Thymus (tissue), 11 donors: ENCODE measurements around the gene C9orf50. TPM values are rescaled to one million over a fixed set of nuclear protein-coding genes. Genes with fewer than 3 reads are reported as not detected.
A peak's percentile ranks its signal among the peaks of the same experiment; 100 is the strongest.
"Not testable (repeated sequence)": the region's sequence is repeated elsewhere in the genome, so short reads cannot be mapped to it uniquely, and the experiment has no call there.

Source experiments
- DNase-seq, 9 donors: peaks; one replicate each; pipeline ENCODE4 v3.0.0-alpha.2; 2013; ENCODE audit warnings: low spot score in 9 of 9, low read depth in 6 of 9, missing footprints in 1 of 9
- H3K27ac ChIP-seq, 2 donors: one replicate each; pipeline ENCODE4 v1.5.1; 2013; ENCODE audit warnings: control low read depth in 1 of 2, low read depth in 1 of 2, low read length in 1 of 2, mild to moderate bottlenecking in 1 of 2, moderate library complexity in 1 of 2
- H3K27me3 ChIP-seq, 2 donors: one replicate each; pipeline ENCODE4 v1.5.1; 2013; ENCODE audit warnings: low read length in 1 of 2; ENCODE audit not compliant: control insufficient read depth in 2 of 2, insufficient read depth in 1 of 2
- H3K36me3 ChIP-seq, 2 donors: one replicate each; pipeline ENCODE4 v1.5.1; 2013; ENCODE audit warnings: low read length in 1 of 2, mild to moderate bottlenecking in 1 of 2, moderate library complexity in 1 of 2; ENCODE audit not compliant: control insufficient read depth in 2 of 2, insufficient read depth in 2 of 2
- H3K4me1 ChIP-seq, 2 donors: one replicate each; pipeline ENCODE4 v1.5.1; 2013; ENCODE audit warnings: low read length in 2 of 2; ENCODE audit not compliant: control insufficient read depth in 2 of 2, insufficient read depth in 2 of 2
- H3K4me3 ChIP-seq, 2 donors: one replicate each; pipeline ENCODE4 v1.5.1; 2013; ENCODE audit warnings: low read length in 2 of 2, control low read depth in 1 of 2, mild to moderate bottlenecking in 1 of 2
- H3K9me3 ChIP-seq, 2 donors: one replicate each; pipeline ENCODE4 v1.5.1; 2013; ENCODE audit warnings: low read length in 1 of 2, mild to moderate bottlenecking in 1 of 2; ENCODE audit not compliant: control insufficient read depth in 2 of 2, insufficient read depth in 1 of 2
- WGBS: extraction: QIAGEN DNeasy Blood & Tissue Kit; methylation state at CpG from one replicate; pipeline ENCODE4 v1.1.7; 2013; 5-methylcytosine and 5-hydroxymethylcytosine counted together
- polyA plus RNA-seq: library from polyadenylated mRNA; stranded (reverse); fragments of 200-250 nt; gene quantifications from one replicate; pipeline ENCODE4 v1.2.3, GENCODE V29; 2013
- total RNA-seq: library from RNA; stranded (reverse); fragments of 120-200 nt; gene quantifications from one replicate; pipeline ENCODE4 v1.2.4, GENCODE V29; 2013
- donor health status: healthy.

The C9orf50 gene
- total and polyA plus RNA-seq, 2 donors: 0.05 to 0.23 TPM

DNA sequence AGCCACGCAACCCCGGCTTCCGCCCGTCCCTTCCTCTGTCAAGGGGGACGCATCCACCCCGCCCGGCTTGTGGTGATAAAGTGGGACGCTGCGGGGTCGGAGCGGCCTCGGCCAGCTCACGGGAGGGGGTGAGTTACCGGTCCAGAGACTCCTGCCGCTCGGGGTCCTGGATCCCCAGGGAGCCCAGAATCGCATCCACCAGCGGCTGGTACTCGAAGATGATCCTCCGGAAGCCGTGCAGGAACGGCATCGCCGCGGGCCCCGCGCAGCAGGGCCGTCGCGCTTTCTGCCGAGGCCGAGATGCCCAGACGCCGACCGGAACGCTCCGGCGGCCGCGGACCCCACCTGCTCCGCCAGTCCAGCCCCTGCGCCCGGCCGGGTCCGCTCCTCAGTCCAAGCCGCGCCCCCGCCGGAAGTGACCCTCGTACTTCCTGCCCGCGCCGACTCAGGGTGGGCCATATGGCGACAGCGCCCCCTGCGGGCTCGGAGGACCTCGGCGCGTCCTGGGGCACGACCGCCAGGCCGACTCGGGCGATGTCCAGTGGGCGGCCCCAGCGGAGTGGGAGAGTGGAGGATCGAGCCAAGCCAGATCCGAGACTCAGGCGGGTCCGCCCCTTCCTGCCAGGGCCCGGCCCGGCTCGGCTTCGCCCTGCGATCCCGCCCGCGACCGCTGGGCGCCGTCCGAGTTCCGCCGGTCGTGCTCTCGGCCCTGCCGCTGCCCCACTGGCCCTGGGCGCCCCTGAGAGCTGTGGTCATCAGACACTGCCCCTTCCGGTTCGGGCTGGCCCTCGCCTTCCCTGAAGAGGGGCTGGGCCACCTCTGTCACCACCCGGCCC is 21.1 kb upstream of the C9orf50 start, which contains the start of gene ASB6:
TSS of gene ASB6 (minus strand) at position 402 of the 836 bp plus-strand sequence. CDS start at position 250, 152 bp downstream.
- Histone ChIP-seq H3K27me3 (peaks cover 0 to 5% of the 10 kb centered on the region in 2 donors), H3K4me3 (peak within 1 kb of the TSS; percentile 76 to 95), H3K36me3 (peaks cover 26 to 31% of the 10 kb centered on the region in 2 donors), H3K4me1 (peaks cover 13 to 20% of the 10 kb centered on the region in 2 donors), H3K27ac (peak within 1 kb of the TSS; percentile 37 to 66), H3K9me3 (peaks cover 0 to 4% of the 10 kb centered on the region in 2 donors)
- peak in 8 of 9 donors; percentile 69 to 92 (median 82) for DNase-seq
- WGBS: under 1% methylated on average over 93 of the region's 93 CpGs

- Histone ChIP-seq H3K27me3 (peaks cover 0 to 2% of the 10 kb centered on the region in 2 donors), H3K9me3 (no peaks in the 10 kb centered on the region), H3K4me1 (peaks cover 13 to 22% of the 10 kb centered on the region in 2 donors), H3K27ac (peak overlapping the region in 1 of 2 donors; percentile 53), H3K36me3 (peaks cover 31 to 38% of the 10 kb centered on the region in 2 donors), H3K4me3 (peak overlapping the region; percentile 76 to 95)
- 23% methylated on average over 44 of the region's 44 CpGs for WGBS
- no peak for DNase-seq
Measured at GRCh38 chr9:129640871-129641749, 20.2 kb upstream of the C9orf50 start.

DNA sequence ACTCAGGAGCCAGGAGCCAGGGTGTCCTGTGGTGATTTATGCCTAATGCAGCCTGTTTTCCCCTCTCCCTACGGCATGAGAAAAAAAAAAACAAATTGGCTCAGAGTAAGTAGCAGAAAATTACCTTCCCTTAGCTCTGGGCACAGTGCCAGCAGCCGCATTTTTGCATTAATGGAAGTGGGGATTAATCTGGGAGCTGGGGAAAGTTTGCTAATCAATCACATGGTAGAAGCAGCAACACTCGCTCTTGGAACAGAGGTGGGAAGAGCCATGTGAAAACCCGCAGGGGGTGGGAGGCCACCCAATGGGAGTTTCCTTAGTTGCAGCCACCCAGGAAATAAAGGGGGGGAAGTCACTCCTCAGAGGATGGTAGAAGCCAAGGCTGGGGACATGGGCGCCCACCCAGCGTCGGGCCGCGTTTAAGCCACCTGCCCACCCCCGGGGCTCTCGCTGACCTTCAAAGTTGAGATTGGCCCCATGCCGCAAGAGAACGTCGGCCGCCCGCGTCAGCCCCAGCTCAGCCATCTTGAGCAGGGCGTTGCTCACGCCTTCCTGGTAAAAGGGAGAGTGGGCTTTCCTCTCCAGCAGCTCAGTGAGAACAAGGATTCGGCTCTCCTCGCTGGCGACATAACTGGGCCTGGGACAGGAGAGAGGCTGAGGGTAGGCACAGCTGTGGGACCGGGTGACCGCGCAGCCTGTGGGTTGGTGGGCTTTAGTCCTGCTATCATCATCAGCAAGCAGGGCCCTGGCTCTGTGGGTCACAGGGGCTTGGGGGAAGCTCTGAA is 19.4 kb upstream of the C9orf50 start:
- peaks cover 13 to 22% of the 10 kb centered on the region in 2 donors for H3K4me1 ChIP-seq
- peaks cover 0 to 2% of the 10 kb centered on the region in 2 donors for H3K27me3 ChIP-seq
- WGBS: 93% methylated on average over 25 of the region's 25 CpGs
- no peak overlapping the region for H3K27ac ChIP-seq
- peaks cover 38 to 45% of the 10 kb centered on the region in 2 donors for H3K36me3 ChIP-seq
- H3K9me3 ChIP-seq: no peaks in the 10 kb centered on the region
- no peak overlapping the region for H3K4me3 ChIP-seq
- no peak for DNase-seq

- Histone ChIP-seq H3K9me3 (no peaks in the 10 kb centered on the region), H3K27ac (no peak overlapping the region), H3K4me1 (peaks cover 13 to 22% of the 10 kb centered on the region in 2 donors), H3K4me3 (no peak overlapping the region), H3K36me3 (peaks cover 43 to 50% of the 10 kb centered on the region in 2 donors), H3K27me3 (no peaks in the 10 kb centered on the region)
- WGBS: 96% methylated on average over 12 of the region's 12 CpGs
- no peak for DNase-seq
Measured at GRCh38 chr9:129639756-129640085, 18.8 kb upstream of the C9orf50 start.

DNA sequence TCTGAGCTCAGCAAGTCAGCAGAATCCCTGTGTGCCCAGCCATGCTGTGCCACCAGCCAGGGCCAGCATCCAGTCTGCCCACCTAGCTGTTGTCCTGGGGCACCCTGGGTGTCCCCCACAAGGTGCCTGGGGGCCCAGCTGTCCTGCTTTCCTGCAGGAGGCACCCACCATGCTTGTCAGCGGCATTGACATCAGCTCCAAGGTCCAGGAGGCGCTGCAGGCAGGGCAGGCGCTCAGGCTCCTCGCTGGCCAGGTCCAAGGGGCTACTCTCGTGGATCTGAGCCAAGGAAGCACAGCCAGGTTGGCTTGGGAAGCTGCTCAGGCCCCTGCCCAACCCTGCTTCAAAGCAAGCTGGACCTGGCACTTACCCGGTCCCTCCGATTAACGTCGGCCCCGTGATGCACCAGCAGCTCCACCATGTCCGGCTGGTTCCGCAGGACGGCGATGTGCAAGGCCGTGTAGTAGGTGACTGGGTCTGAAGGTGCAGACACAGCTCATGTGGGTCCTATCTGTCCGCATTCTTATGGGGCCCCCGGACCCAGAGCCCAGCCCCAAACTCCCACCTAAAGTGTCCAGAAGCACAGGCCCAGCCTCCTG is 18.2 kb upstream of the C9orf50 start:
- Histone ChIP-seq H3K4me3 (no peak overlapping the region), H3K36me3 (peaks cover 49 to 56% of the 10 kb centered on the region in 2 donors), H3K9me3 (no peaks in the 10 kb centered on the region), H3K27me3 (no peaks in the 10 kb centered on the region), H3K27ac (no peak overlapping the region), H3K4me1 (peaks cover 13 to 22% of the 10 kb centered on the region in 2 donors)
- WGBS: 98% methylated on average over 17 of the region's 17 CpGs
- no peak for DNase-seq

GRCh38 chr9:129637673-129638439 is 17.0 kb upstream of the C9orf50 start:
- no peaks in the 10 kb centered on the region for H3K9me3 ChIP-seq
- 96% methylated on average over 29 of the region's 29 CpGs for WGBS
- H3K4me3 ChIP-seq: no peak overlapping the region
- no peaks in the 10 kb centered on the region for H3K27me3 ChIP-seq
- no peak for DNase-seq
- peaks cover 13 to 22% of the 10 kb centered on the region in 2 donors for H3K4me1 ChIP-seq
- H3K27ac ChIP-seq: no peak overlapping the region
- peaks cover 62 to 68% of the 10 kb centered on the region in 2 donors for H3K36me3 ChIP-seq

DNA sequence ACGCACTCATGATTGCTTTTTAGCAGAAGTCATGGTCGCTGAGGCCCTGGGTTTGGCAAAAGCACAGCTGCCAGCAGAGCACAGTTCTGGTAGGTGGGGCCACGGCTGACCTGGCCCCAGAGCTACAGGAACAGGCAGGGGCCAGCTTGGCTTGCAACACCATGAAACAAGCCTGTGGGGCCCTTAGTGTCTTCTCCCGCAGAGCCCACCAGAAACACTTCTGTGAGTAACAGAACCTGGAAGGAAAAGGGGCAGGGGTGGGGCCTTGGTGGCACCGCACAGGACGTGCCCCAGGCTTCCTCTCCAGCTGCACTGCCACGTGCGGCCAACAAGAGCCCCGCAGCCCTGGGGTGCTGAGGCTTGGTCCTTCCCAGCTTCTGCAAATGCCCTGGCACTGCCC is 16.2 kb upstream of the C9orf50 start:
- Histone ChIP-seq H3K27me3 (no peaks in the 10 kb centered on the region), H3K36me3 (peaks cover 69 to 74% of the 10 kb centered on the region in 2 donors), H3K4me1 (peaks cover 11 to 18% of the 10 kb centered on the region in 2 donors), H3K4me3 (no peak overlapping the region), H3K9me3 (no peaks in the 10 kb centered on the region), H3K27ac (no peak overlapping the region)
- WGBS: 58% methylated on average over 9 of the region's 9 CpGs
- no peak for DNase-seq

DNA sequence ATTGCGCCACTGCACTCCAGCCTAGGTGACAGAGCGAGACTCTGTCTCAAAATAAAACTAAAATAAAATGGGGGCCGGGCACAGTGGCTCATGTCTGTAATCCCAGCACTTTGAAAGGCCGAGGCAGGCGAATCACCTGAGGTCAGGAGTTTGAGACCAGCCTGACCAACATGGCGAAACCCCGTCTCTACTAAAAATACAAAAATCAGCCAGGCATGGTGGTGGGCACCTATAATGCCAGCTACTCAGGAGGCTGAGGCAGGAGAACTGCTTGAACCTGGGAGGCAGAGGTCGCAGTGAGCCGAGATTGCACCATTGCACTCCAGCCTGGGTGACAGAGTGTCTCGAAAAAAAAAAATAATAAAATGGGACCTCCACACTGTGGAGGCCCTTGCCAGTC is 15.4 kb upstream of the C9orf50 start:
- WGBS: 98% methylated on average over 10 of the region's 10 CpGs
- H3K27ac ChIP-seq, H3K9me3 ChIP-seq, DNase-seq, H3K27me3 ChIP-seq, H3K4me3 ChIP-seq: not testable (repeated sequence)
- Histone ChIP-seq H3K4me1 (peaks cover 11 to 17% of the 10 kb centered on the region in 2 donors), H3K36me3 (peaks cover 75 to 77% of the 10 kb centered on the region in 2 donors)
